HG03520 (cell line): ENCODE measurements around the gene C8B.

Experiments
- ATAC-seq: cut with Tn5 transposase; IDR thresholded peaks from one replicate; pipeline ENCODE4 v1.9.1; 2021; ENCODE audit warnings: mild to moderate bottlenecking, moderate library complexity; ENCODE audit not compliant: unreplicated experiment

The C8B gene

DNA sequence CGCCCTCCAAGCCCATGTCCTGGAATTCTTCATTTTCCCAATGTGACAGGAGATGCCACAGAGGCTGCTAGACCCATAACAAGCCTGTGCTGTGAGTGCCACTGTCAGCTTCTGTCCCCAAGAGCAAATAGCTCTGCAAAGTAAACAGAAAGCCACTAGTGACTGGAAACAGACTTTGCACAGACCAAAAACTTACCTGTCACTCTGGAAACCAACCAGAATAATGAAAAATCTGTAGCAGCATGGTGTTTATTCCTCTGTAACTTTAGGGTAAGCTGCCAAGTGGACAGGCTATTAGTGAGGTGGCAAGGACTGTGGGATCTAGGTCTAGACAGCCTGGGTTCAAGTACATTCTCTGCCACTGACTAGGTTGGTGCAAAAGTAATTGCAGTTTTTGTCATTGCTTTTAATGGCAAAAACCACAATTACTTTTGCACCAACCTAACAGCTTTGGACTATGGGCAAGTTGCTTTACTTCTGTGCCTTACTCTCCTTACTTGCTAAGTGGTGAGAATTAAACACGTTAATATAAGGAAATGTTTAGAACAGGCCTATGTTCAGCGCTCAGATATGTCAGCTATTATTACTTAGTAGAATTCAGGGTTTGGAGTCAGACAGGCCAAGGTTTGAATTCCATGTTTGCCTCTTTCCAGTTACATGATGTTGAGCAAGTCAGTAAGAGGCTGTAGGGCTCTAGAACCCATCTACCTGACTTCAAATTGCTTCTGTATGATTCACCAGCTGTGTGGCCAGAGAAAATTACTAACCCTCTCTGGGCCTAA is at the start of gene C8B:
TSS of gene C8B (minus strand) at position 100 of the 782 bp plus-strand sequence. CDS start at position 33, 67 bp downstream.
- no peak for ATAC-seq

GRCh38 chr1:57015071-57015470 is 49.3 kb upstream of the C8B start:
- no peak for ATAC-seq

- ATAC-seq = no peak
Observed at GRCh38 chr1:57013522-57013921, 47.7 kb upstream of the C8B start.

DNA sequence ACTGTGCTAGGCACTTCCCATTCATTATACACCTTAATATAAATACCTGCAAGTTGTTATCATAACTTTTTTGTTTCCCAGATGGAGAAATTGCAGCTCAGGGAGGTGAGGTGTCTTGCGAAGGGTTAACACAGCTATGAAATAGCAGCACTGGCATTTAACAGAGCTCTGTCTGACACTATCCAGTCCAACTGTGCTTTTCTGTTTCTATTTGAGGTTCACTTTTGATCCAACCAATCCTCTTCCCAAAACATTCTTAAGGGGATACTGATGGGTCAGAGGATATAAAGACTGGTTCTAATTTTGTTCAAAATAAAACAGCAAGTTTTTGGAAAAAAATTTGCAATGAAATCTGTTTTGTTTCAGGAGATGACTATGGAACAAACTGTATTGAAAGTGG is 46.5 kb upstream of the C8B start:
- no peak for ATAC-seq

GRCh38 chr1:57010511-57010910 is 44.7 kb upstream of the C8B start:
- no peak for ATAC-seq

DNA sequence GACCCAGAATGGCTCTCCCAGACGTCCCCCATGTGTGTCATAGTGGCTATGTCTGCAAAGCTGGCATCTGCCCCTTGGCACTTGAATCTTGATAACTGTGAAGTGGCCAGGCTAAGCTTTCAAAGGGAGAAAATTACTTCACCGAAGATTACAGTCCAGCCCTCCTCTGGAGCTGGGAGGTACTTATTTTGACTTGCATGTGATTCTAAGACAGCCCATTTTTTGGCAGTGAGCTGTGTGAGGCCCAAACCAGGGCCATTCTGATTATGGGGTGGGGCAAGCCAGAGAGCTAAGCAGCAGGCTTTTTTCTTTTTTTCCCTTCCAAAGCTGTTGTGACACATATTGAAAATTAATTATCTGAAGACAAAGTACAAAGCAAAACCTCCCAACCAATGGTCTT is 42.1 kb upstream of the C8B start:
- ATAC-seq = no peak

DNA sequence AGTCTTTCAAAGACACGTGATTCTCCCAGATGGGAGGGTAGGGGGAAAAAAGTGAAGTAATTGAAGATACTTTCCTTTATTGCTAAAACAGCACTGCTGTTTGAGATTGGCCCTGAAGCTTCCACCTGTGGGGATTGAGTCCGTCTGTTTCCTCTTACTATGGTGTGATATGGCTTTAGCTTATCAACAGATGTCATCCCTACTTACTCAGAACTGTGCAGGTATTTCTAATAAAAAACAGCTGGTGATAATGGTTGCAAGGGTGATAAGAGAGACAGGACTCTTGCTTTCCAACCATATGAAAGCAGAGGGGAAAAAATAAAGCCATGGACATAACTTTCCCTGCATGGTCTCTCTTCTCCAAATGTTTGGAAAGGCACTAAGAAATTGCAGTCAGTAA is 41.7 kb upstream of the C8B start:
- ATAC-seq = no peak

GRCh38 chr1:57003398-57004139 is 37.8 kb upstream of the C8B start:
- ATAC-seq = no peak

DNA sequence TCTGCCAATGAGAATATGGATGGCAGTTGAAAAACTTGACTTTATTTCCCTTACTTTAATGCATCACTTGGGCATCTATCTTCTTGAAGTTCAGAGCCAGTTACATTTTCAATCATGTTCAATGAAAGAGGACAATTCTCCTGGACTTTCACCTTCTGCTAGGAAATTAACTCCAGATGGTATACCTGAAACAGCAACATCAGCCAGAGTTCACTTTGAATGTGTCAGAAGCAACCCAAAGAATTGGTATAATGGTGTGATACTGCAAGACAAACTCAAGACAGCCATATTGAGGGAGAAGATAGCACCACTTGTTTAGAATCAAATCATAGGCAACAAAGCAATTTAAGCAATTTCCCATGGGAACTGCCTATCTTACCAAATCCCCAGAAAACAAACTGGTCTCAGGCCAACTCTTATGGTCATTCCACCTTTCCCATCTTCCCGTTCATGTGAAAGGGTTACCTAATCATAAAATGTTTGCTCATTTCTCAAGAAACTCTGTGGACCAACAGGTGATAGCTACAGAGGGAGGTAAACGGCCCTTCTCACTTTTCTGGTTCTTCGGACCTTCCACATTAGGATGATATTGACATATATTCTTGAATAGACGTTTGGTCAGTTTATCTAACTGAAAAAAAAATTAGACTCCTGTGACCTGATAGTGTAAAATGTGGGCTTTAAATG is 29.7 kb upstream of the C8B start:
- no peak for ATAC-seq

DNA sequence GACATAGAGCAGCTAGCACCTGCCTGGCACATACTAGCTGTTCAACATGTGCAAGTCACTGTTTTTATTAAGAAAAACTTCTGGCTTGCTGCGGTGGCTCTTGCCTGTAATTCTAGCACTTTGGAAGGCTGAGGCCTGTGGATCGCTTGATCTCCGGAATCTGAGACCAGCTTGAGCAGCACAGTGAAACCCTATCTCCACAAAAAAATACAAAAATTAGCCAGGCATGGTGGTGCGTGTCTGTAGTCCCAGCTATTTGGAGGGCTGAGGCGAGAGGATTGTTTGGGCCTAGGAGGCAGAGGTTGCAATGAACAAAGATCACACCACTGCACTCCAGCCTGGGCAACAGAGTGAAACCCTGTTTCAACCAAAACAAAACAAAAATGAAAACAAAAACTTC is 27.7 kb upstream of the C8B start:
- ATAC-seq = no peak

DNA sequence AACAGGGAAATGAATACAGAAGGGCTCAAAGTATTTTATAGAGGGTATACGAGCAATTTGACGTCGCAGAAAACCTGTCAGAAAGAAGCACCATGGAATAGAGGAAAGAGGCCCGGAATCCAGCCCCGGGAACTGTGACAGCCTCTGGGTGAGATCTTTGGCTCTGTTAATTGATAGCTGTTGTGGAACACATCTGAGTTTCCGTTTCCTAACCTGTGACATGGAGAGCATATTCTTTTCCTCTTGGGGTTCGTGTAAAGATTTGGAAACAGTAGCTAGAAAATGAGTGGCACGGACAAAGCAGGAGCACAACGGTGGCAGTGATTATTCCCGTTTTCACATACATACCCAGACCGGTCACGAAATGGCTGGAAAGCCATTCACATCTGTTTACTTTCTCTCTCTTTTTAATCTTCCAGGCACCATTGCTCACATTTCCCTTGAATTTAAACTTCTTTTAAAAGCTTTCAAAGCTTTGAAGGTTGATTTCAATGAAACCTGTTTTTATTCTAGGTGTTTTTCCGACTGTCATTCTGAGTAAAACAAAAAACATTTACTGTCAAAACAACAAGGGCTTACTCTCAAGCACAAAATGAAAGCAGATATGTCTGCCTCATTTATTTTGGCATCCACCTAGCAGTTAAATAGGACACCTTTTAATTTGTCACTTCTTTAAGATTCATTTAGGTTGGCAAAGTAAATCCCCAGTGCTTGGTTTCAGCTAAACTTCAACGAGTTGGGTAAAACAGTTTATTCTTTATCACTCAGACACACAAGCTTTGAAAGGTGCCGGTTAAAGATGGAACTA is 26.7 kb upstream of the C8B start:
- no peak for ATAC-seq

DNA sequence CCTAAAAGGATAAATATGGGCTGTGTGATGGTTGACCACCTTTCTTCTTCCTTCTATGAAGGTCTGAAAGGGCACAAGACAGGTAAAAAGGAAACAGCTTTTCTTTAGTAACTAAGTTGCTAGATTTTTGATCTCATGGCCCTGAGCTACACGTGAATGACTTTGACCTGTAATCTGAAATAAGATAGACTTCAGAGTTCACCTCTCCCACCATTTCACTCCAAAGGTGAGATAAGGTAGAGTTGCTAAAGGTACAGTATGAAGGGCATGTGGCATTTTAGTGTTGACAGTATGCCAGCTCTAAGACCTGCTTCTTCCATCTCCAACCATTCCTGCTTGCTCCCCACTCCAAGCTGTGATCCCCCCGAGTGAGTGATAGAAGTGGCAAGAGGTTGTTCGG is 25.8 kb upstream of the C8B start:
- ATAC-seq = no peak

DNA sequence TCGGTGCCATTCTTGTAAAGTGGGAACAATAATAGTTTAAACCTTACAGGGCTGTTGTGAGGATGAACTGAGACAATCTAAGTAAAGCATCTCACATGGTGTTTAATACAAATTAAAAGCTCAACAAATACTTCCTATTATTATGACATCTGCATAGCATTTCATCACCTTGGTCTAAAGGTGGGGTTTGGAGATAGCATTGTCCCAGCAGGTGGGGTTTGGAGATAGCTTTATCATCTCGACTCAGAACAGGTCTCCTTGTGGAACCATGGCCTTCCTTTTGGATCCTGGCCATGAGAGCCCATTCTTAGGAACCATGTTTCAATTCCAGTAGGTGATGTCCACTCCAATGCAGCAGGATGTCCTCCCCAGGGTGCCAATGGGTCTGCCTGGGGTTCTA is 20.6 kb upstream of the C8B start:
- no peak for ATAC-seq

DNA sequence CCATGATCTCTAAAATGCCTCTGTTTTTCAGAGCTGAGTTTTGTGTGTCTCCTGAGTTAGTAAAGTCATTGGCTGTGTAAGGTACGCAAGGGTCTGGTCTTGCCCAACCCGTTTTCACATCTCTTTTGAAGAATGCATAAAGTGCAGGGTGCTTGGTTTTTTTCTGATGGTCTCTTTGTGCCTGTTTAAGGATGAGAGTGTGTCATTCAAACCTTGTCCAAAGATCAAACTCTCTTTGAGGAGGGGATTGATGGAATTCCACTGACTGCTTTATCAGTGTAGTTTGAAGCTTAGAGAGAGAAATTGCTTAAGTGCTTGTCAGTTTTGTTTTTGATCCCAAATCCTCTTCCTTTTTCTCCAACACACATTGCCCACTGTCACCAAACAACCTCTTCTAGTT is 20.0 kb upstream of the C8B start:
- ATAC-seq = no peak

- no peak for ATAC-seq
Observed at GRCh38 chr1:56983484-56983883, 17.7 kb upstream of the C8B start.

- ATAC-seq = no peak
Observed at GRCh38 chr1:56979986-56980755, 14.4 kb upstream of the C8B start.

GRCh38 chr1:56978819-56979218 is 13.0 kb upstream of the C8B start:
- no peak for ATAC-seq

DNA sequence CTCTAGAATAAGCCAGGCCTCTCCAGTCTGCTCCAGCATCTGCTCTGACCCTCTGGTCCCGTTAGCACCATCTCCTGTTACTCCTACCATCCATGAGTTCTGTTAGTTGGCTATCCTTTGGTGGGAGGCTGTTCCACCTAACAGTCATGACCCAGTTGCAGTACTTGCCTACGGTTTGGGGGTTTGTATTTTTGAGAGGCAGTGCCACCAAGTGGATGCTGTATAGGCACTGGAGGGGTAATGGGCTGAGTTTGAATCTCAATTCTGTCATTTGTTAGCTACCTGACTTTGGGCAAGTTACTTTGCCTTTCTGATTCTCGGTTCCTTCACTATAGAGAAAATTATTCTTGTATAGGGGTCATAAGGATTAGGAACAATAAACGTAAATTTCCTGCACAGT is 12.1 kb upstream of the C8B start:
- no peak for ATAC-seq

DNA sequence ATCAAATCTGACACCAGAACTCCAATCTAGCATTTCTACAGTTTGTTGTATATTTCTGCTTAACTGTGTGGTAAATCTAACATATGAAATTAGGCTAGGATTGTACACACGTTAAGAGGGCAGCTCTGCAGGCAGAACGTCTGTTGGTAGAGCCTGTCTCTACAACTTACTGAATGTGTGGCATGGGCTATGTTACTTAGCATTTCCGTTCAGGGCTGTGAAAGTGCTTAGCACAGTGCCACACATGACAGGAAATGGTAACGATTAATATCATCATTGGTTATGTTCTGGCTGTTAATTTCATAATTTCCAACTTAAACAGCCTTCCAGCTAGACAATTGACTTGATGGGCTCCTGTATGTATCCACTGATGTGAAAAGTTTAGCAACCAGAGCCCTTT is 9.6 kb upstream of the C8B start:
- no peak for ATAC-seq
